Measurements from ENCODE around the gene SPSB2. TPM values are rescaled to one million over a fixed set of nuclear protein-coding genes. Genes with fewer than 3 reads are reported as not detected.

SPSB2 gene
- polyA plus RNA-seq, 1 of the 3 experiments (the other 2 are of a cell fraction), result 16.9 TPM

DNA sequence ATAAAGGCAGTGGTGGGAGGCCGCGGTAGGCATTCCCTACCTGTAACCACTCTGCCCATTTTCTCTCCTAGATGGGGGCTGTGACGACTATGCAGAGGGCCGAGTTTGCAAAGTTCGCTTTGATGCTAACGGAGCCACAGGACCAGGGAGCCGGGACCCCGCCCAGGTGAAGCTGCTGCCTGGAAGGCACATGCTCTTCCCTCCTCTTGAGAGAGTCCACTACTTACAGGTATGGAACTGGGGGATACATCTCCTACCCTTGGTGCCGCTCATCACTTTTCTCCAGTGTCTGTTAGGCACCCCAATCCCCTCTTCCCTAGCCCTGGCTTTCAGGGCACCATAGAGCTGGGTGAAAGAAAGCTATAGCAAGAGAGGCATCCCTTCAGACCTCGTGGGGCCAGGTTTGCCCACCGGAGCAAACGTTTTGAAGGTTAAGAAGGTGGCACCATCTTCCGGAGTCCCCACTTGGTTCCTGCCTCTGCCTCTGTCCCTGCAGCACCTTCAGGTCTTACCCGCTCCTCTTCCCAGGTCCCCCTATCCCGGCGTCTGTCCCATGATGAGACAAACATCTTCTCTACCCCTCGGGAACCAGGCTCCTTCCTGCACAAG is 46.9 kb downstream of the SPSB2 start:
- H3F3A ChIP-seq (replicated peaks; ENCODE audit: insufficient read depth), result peaks cover 8% of the 10 kb centered on the region
- no peaks in the 10 kb centered on the region for H3K27me3 ChIP-seq (ENCODE audit: insufficient read depth)
- H3K36me3 ChIP-seq (replicated peaks in 1 of 2; ENCODE audit: control insufficient read depth in 1 of 2, insufficient read depth in 2 of 2, low read length in 1 of 2), result peaks cover 3 to 11% of the 10 kb centered on the region in 2 experiments
- 92% methylated on average over 17 of the region's 17 CpGs for WGBS (ENCODE audit: low lambda C conversion rate)
- ChIA-PET CTCF (interaction anchor here (0.9 to 14.1 kb wide), 26 partner anchors 9 to 223 kb away, joined by 3 to 246 read pairs (median 10); partner anchors contain the start of genes CDCA3, GNB3, LAG3 and MLF2), POLR2A (interaction anchor here (1.5 to 7.0 kb wide), 3 partner anchors 25 to 73 kb away, joined by 4 to 46 read pairs (median 4); partner anchors contain the start of genes CDCA3, MLF2, SPSB2 and USP5)
- H3K4me2 ChIP-seq, result no peak overlapping the region
- H2AFZ ChIP-seq (ENCODE audit: low read depth), result no peak overlapping the region
- H3K9ac ChIP-seq, result no peak overlapping the region
- H3K79me2 ChIP-seq (ENCODE audit: insufficient read depth), result peaks cover 31% of the 10 kb centered on the region
- H3K4me1 ChIP-seq (ENCODE audit: control insufficient read depth in 1 of 2, insufficient read depth in 2 of 2, low read depth in 1 of 2, low read length in 1 of 2), result peaks cover 17 to 54% of the 10 kb centered on the region in 2 experiments; a peak in 3 of 4 replicates
- H4K20me1 ChIP-seq (ENCODE audit: insufficient read depth), result 0 out of 2 replicates have a peak, but pooled peaks cover 3% of the 10 kb centered on the region
- H3K9me3 ChIP-seq, result no peaks in the 10 kb centered on the region
- no peak overlapping the region for H3K4me3 ChIP-seq (ENCODE audit: low read depth in 2 of 2, low read length in 1 of 2)
- no peaks in the 10 kb centered on the region for H3K9me2 ChIP-seq
- H3K27ac ChIP-seq (ENCODE audit: low read depth in 2 of 2, low read length in 1 of 2), result peak overlapping the region in 1 of 2 experiments; percentile 31; a peak in 1 of 4 replicates
- no peak for TF ChIP-seq SIN3A (IDR thresholded peaks at IDR 0.05; ENCODE audit: borderline replicate concordance, low read depth, low read length)
- no peak for TF ChIP-seq TAF1 (IDR thresholded peaks at IDR 0.05; ENCODE audit: borderline replicate concordance, low read depth, low read length)
- DNase-seq, result no peak

DNA sequence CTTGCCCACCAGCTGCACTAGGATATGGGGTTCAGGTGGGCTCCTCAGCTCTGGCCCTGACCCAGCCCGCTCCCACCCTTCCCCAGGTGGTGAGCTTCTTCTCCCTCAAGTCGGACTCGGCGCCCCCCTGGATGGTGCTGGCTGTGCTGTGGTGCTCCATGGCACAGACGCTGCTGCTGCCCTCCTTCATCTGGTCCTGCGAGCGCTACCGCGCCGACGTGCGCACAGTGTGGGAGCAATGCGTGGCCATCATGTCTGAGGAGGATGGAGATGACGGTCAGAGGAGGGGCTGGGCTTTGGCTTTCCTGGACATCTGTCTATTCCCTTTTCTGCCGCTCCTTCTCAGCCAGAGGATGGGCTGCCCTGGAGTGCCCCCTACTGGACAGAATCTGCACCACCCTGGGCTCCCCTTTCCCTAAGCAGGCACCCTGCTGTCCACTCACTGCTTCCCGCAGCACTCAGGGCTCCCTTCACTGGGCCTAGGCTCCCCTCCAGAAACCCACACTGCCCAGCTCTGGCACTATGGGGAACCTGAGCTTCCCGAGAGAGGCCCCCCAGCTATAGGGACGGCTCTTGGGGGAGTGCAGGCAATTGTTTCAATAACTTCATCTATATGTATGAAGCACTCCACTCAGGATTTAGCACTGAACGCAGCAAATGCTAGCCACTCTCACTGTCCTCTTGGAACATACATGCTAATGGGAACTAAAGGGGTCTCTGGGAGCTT is 47.5 kb downstream of the SPSB2 start:
- Histone ChIP-seq H3K4me1 (ENCODE audit: control insufficient read depth in 1 of 2, insufficient read depth in 2 of 2, low read depth in 1 of 2, low read length in 1 of 2) (peaks cover 23 to 60% of the 10 kb centered on the region in 2 experiments; a peak in 3 of 4 replicates), H3K79me2 (ENCODE audit: insufficient read depth) (peaks cover 25% of the 10 kb centered on the region), H4K20me1 (ENCODE audit: insufficient read depth) (no peaks in the 10 kb centered on the region), H3K27me3 (ENCODE audit: insufficient read depth) (no peaks in the 10 kb centered on the region), H3K36me3 (replicated peaks in 1 of 2; ENCODE audit: control insufficient read depth in 1 of 2, insufficient read depth in 2 of 2, low read length in 1 of 2) (peaks cover under 1 to 4% of the 10 kb centered on the region in 2 experiments), H3K4me3 (ENCODE audit: low read depth in 2 of 2, low read length in 1 of 2) (peak overlapping the region in 1 of 2 experiments; percentile 50; a peak in 2 of 4 replicates), H3K9me3 (no peaks in the 10 kb centered on the region), H3K4me2 (peak overlapping the region; percentile 58; the same call in 1 of the 2 replicates), H3K9ac (no peak overlapping the region), H3F3A (replicated peaks; ENCODE audit: insufficient read depth) (peaks cover 8% of the 10 kb centered on the region), H3K27ac (ENCODE audit: low read depth in 2 of 2, low read length in 1 of 2) (peak overlapping the region in 1 of 2 experiments; percentile 35; a peak in 1 of 4 replicates), H2AFZ (ENCODE audit: low read depth) (no peak overlapping the region), H3K9me2 (no peaks in the 10 kb centered on the region)
- 15% methylated on average over 9 of the region's 19 CpGs for WGBS (ENCODE audit: low lambda C conversion rate)
- ChIA-PET CTCF (interaction anchor here (0.9 to 14.1 kb wide), 33 partner anchors 9 to 222 kb away, joined by 3 to 246 read pairs (median 8); partner anchors contain the start of genes CD4, CDCA3, GNB3 and LAG3), POLR2A (interaction anchor here (1.5 to 7.0 kb wide), 2 partner anchors 26 to 72 kb away, joined by 4 to 46 read pairs; partner anchors contain the start of genes CDCA3, MLF2 and USP5)
- peak; percentile 94 for TF ChIP-seq RAD21 (IDR thresholded peaks at IDR 0.05; ENCODE audit: low read length)
- peak; percentile 78 for TF ChIP-seq SMC3 (IDR thresholded peaks at IDR 0.05; ENCODE audit: low read depth, low read length)
- peak; percentile 7 for TF ChIP-seq CHD2 (IDR thresholded peaks at IDR 0.05; ENCODE audit: low read length, partially characterized antibody)
- TF ChIP-seq, protein P1, sequence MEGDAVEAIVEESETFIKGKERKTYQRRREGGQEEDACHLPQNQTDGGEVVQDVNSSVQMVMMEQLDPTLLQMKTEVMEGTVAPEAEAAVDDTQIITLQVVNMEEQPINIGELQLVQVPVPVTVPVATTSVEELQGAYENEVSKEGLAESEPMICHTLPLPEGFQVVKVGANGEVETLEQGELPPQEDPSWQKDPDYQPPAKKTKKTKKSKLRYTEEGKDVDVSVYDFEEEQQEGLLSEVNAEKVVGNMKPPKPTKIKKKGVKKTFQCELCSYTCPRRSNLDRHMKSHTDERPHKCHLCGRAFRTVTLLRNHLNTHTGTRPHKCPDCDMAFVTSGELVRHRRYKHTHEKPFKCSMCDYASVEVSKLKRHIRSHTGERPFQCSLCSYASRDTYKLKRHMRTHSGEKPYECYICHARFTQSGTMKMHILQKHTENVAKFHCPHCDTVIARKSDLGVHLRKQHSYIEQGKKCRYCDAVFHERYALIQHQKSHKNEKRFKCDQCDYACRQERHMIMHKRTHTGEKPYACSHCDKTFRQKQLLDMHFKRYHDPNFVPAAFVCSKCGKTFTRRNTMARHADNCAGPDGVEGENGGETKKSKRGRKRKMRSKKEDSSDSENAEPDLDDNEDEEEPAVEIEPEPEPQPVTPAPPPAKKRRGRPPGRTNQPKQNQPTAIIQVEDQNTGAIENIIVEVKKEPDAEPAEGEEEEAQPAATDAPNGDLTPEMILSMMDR (IDR thresholded peaks at IDR 0.05), result peak; percentile 88
- TF ChIP-seq MAX (IDR thresholded peaks at IDR 0.05; ENCODE audit: low read depth), result peak; percentile 34; the same call in 1 of the 2 replicates
- TF ChIP-seq ELF1 (IDR thresholded peaks at IDR 0.05), result no peak
- no peak for TF ChIP-seq EZH2phosphoT487 (IDR thresholded peaks at IDR 0.05; ENCODE audit: borderline replicate concordance, low read depth)
- peak; percentile 64 for TF ChIP-seq MXI1 (IDR thresholded peaks at IDR 0.05; ENCODE audit: low read depth, low read length)
- TF ChIP-seq RCOR1 (IDR thresholded peaks at IDR 0.05; ENCODE audit: low read length), result peak; percentile 61; the same call in 1 of the 2 replicates
- TF ChIP-seq TAF1 (IDR thresholded peaks at IDR 0.05; ENCODE audit: borderline replicate concordance, low read depth, low read length), result 0 out of 2 replicates have a peak, but pooled peaks have one; percentile 16
- TF ChIP-seq EP300 (IDR thresholded peaks at IDR 0.05; ENCODE audit: borderline replicate concordance in 1 of 2, low read depth in 1 of 2, low read length in 1 of 2), result no peak; a peak in 1 of 4 replicates
- TF ChIP-seq, protein P2, sequence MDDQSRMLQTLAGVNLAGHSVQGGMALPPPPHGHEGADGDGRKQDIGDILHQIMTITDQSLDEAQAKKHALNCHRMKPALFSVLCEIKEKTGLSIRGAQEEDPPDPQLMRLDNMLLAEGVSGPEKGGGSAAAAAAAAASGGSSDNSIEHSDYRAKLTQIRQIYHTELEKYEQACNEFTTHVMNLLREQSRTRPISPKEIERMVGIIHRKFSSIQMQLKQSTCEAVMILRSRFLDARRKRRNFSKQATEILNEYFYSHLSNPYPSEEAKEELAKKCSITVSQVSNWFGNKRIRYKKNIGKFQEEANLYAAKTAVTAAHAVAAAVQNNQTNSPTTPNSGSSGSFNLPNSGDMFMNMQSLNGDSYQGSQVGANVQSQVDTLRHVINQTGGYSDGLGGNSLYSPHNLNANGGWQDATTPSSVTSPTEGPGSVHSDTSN (IDR thresholded peaks at IDR 0.05), result peak; percentile 46; the same call in 1 of the 2 replicates
- peak; percentile 92 for DNase-seq

Data from SK-N-SH (cell line).